Ishikawa (cell line): Measurements from ENCODE around the gene PTPRN2.

ENCODE experiments used
- CEBPB ChIP-seq: IDR thresholded peaks from 2 replicates; pipeline ENCODE4 v1.6.1; 2012
- CREB1 ChIP-seq: IDR thresholded peaks from 2 replicates; pipeline ENCODE4 v1.6.1; 2012; ENCODE audit warnings: low read depth
- EGR1 ChIP-seq: IDR thresholded peaks from 2 replicates; pipeline ENCODE4 v1.6.1; 2012
- EP300 ChIP-seq: IDR thresholded peaks from 2 replicates; pipeline ENCODE4 v1.6.1; 2012; ENCODE audit warnings: borderline replicate concordance
- FOXM1 ChIP-seq: IDR thresholded peaks from 2 replicates; pipeline ENCODE4 v1.6.1; 2012; ENCODE audit warnings: low read depth, borderline replicate concordance
- MAX ChIP-seq: IDR thresholded peaks from 2 replicates; pipeline ENCODE4 v1.6.1; 2012
- NFIC ChIP-seq: IDR thresholded peaks from 2 replicates; pipeline ENCODE4 v1.6.1; 2012
- RAD21 ChIP-seq: IDR thresholded peaks from 2 replicates; pipeline ENCODE4 v1.6.1; 2012; ENCODE audit warnings: low read depth
- TAF1 ChIP-seq: IDR thresholded peaks from 2 replicates; pipeline ENCODE4 v1.6.1; 2012; ENCODE audit warnings: low read depth, mild to moderate bottlenecking
- TCF12 ChIP-seq: IDR thresholded peaks from 2 replicates; pipeline ENCODE4 v1.6.1; 2012; ENCODE audit warnings: low read depth
- TEAD4 ChIP-seq: IDR thresholded peaks from 2 replicates; pipeline ENCODE4 v1.6.1; 2012
- USF1 ChIP-seq: IDR thresholded peaks from 2 replicates; pipeline ENCODE4 v1.6.1; 2012
- YY1 ChIP-seq: IDR thresholded peaks from 2 replicates; pipeline ENCODE4 v1.6.1; 2012; ENCODE audit warnings: low read depth
- ZBTB7A ChIP-seq: IDR thresholded peaks from 2 replicates; pipeline ENCODE4 v1.6.1; 2012; ENCODE audit warnings: low read depth
- TF ChIP-seq, protein P1 (sequence below): IDR thresholded peaks from 2 replicates; pipeline ENCODE4 v1.6.1; 2012; ENCODE audit warnings: low read depth, mild to moderate bottlenecking

Gene PTPRN2

GRCh38 chr7:157623556-157623955 is 964.1 kb downstream of the PTPRN2 start:
- TF ChIP-seq ZBTB7A = no peak
- TF ChIP-seq TEAD4 = no peak
- no peak for TF ChIP-seq USF1
- no peak for TF ChIP-seq EP300
- no peak for TF ChIP-seq TAF1
- TF ChIP-seq NFIC = no peak
- no peak for TF ChIP-seq CEBPB
- TF ChIP-seq FOXM1 = no peak
- no peak for TF ChIP-seq RAD21
- TF ChIP-seq MAX = no peak
- TF ChIP-seq TCF12 = no peak
- no peak for TF ChIP-seq EGR1
- no peak for TF ChIP-seq CREB1

GRCh38 chr7:157622408-157623205 is 965.0 kb downstream of the PTPRN2 start:
- TF ChIP-seq TAF1 = no peak

GRCh38 chr7:157622000-157622399 is 965.6 kb downstream of the PTPRN2 start:
- TF ChIP-seq EGR1 (no peak), CREB1 (no peak), CEBPB (no peak), TCF12 (no peak), TAF1 (no peak), MAX (no peak), NFIC (no peak), USF1 (no peak), TEAD4 (no peak), FOXM1 (no peak)
- TF ChIP-seq, protein P1, sequence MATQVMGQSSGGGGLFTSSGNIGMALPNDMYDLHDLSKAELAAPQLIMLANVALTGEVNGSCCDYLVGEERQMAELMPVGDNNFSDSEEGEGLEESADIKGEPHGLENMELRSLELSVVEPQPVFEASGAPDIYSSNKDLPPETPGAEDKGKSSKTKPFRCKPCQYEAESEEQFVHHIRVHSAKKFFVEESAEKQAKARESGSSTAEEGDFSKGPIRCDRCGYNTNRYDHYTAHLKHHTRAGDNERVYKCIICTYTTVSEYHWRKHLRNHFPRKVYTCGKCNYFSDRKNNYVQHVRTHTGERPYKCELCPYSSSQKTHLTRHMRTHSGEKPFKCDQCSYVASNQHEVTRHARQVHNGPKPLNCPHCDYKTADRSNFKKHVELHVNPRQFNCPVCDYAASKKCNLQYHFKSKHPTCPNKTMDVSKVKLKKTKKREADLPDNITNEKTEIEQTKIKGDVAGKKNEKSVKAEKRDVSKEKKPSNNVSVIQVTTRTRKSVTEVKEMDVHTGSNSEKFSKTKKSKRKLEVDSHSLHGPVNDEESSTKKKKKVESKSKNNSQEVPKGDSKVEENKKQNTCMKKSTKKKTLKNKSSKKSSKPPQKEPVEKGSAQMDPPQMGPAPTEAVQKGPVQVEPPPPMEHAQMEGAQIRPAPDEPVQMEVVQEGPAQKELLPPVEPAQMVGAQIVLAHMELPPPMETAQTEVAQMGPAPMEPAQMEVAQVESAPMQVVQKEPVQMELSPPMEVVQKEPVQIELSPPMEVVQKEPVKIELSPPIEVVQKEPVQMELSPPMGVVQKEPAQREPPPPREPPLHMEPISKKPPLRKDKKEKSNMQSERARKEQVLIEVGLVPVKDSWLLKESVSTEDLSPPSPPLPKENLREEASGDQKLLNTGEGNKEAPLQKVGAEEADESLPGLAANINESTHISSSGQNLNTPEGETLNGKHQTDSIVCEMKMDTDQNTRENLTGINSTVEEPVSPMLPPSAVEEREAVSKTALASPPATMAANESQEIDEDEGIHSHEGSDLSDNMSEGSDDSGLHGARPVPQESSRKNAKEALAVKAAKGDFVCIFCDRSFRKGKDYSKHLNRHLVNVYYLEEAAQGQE = no peak

DNA sequence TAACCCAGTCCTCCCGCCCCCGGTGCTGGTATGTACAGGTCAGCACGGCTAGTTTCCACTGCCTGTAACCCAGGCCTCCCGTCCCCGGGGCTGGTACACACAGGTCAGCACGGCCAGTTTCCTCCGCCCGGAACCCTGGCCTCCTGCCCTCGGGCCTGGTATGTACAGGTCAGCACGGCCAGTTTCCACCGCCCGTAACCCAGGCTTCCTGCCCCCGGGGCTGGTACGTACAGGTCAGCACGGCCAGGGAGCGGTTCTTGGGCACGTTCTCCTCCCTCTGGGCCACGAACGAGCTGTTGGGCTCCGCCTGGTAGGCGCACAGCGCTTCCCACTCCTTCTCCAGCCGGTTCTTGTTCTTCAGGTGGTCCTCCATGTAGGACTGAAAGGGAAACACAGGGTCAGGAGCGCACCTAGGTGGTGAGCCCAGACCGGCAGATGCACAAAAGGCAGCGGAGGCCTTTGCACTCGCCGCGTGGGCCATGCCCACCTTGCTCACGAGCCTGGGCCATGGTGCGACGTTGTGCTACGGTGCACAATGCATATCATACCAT is 966.4 kb downstream of the PTPRN2 start:
- TF ChIP-seq, protein P1 = no peak
- TF ChIP-seq CREB1 (no peak), TEAD4 (no peak), MAX (no peak), RAD21 (no peak), ZBTB7A (no peak), TAF1 (no peak), CEBPB (no peak)

DNA sequence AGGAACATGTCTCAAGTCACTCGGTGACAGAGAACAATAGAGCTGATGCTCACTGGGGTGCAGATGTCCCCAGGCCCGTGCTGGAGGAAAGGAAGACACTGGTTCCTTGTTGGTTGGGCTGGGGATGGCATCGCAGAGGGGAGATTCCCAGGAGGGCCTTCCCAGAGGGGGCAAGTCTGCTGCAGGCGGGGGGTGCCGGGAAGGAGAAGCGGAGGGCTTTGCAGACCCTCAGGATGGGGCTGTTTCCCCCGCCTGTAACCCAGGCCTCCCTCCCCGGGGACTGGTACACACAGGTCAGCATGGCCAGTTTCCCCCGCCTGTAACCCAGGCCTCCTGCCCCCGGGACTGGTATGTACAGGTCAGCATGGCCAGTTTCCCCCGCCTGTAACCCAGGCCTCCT is 967.0 kb downstream of the PTPRN2 start:
- TF ChIP-seq NFIC (no peak), USF1 (no peak), FOXM1 (no peak), RAD21 (no peak), TEAD4 (no peak), TCF12 (no peak), MAX (no peak), TAF1 (no peak), ZBTB7A (no peak), CREB1 (no peak), EP300 (no peak), CEBPB (no peak), YY1 (no peak), EGR1 (no peak)
- TF ChIP-seq, protein P1 = no peak
